Activated T-cell treated with anti-CD3 and anti-CD28 coated beads for 1 hour (primary cell): ENCODE data around the gene MRPS18B.
"Not testable (repeated sequence)": the region's sequence is repeated elsewhere in the genome, so short reads cannot be mapped to it uniquely, and the experiment has no call there.

Source experiments
- DNase-seq: peaks from one replicate; pipeline ENCODE4 v3.0.0-alpha.2; 2020; ENCODE audit warnings: low read depth

Gene MRPS18B

GRCh38 chr6:30643656-30644055 is 26.0 kb downstream of the MRPS18B start:
- DNase-seq, result no peak

DNA sequence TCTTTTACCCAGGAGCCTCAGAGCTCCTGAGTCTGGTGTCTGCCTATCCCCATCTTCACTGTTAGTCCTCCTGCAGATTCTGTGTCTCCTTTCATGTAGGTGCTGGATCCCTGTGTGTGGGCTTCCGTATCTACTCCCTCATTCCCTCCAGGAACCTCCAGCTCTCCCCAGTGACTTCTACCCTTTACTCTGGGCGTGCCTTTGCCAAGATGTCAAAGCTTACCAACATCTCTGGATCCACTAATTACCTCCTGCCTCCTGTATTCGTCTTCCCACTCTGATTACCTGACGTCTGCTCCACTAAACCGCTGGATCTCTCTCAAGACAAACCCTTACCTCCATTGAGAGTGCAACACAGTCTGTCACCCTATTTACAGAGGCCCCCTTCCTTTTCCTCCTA is 27.1 kb downstream of the MRPS18B start:
- DNase-seq, result no peak

GRCh38 chr6:30645989-30646388 is 28.3 kb downstream of the MRPS18B start:
- DNase-seq, result no peak

- DNase-seq, result peak; percentile 90
Measured at GRCh38 chr6:30646450-30647241, 29.0 kb downstream of the MRPS18B start, which contains the start of gene C6orf136. Gene C6orf136, plus strand, starts transcription at chr6:30647133. Its CDS starts 99 bp downstream, at chr6:30647232.

GRCh38 chr6:30647242-30648116 is 29.8 kb downstream of the MRPS18B start:
- peak; percentile 62 for DNase-seq

DNA sequence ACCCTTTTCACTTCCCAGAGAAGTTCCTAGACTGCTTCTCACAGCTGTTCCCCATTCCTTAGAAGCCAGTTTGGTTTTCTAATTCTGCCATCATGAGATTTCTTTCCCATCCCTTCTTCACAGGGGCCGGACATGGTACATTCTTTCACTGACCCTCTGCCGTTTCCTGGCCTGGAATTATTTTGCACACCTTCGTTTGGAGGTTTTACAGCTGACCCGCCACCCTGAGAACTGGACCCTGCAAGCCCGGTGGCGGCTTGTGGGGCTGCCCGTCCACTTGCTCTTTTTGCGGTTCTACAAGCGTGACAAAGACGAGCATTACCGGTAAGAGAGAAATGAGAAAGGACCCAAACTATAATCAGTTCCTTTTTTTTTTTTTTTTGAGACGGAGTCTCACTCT is 33.5 kb downstream of the MRPS18B start:
- no peak for DNase-seq

DNA sequence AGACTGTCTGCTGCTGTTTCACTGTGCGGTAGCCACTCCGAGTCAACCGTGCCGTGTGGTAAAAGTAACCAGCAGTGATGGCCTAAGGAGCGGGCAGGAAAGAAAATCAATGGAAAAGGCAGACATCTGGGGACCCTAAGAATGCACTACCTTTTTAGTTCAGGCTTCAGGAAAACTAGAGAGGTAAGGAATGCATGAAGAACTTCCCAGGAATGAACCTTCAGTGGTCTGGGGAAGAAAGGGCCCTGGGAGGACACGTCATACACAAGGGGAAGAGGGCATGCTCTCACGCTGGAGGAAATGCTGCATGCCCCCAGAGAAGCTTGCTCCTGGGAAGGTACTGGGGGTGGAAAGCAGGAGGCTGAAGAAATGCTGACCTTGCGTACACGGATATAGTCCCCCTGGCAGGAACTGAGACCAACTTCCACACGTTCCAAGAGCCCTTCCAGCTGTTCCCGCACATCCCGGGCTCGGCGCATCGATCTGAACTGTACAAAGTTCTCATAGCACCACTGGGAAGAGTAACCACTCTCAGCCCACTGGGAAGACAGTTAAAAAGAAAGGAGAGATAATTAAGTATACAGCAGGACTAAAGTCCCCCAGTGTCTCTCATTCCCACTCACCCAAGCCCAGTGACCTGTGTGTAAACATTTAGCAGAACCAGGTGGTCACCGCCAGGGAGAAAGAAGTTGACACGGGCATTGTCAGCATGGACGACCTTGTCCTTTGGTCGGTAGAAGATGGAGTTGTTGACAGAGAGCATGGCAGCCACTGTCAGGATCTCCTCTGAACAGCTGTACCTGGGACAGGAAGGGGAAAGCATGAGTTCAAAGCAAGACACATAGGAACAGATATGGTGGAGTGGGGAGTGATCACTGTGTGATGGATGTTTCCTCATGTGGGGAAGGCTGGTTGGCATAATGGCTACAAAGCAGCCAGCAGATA is 37.4 kb downstream of the MRPS18B start:
- no peak for DNase-seq

GRCh38 chr6:30655743-30656094 is 38.1 kb downstream of the MRPS18B start:
- DNase-seq, result no peak

GRCh38 chr6:30656513-30656912 is 38.9 kb downstream of the MRPS18B start:
- DNase-seq, result no peak

GRCh38 chr6:30657454-30657853 is 39.8 kb downstream of the MRPS18B start:
- DNase-seq, result no peak

- DNase-seq, result not testable (repeated sequence)
Measured at GRCh38 chr6:30657922-30658321, 40.3 kb downstream of the MRPS18B start.

GRCh38 chr6:30664994-30665767 is 47.5 kb downstream of the MRPS18B start:
- DNase-seq, result no peak

DNA sequence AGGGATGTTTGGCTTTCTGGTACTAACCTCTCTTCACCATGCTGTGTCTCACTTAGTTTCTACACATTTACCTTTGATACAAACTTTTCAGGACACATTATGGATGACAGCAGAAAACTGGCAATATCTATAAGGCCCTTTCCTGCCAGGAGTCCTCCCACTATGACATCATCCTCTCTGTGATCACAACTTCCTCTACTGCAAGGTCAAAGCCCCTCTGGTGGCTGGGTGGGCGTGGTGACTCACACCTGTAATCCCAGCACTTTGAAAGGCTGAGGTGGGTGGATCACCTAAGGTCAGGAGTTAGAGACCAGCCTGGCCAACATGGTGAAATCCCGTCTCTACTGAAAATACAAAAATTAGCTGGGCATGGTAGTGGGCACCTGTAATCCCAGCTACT is 48.7 kb downstream of the MRPS18B start:
- DNase-seq, result not testable (repeated sequence)

GRCh38 chr6:30670760-30671527 is 53.3 kb downstream of the MRPS18B start:
- DNase-seq, result no peak

GRCh38 chr6:30672445-30673253 is 55.0 kb downstream of the MRPS18B start, which contains the start of gene DHX16:
Gene DHX16, minus strand, starts transcription at chr6:30673006. Its CDS starts 165 bp downstream, at chr6:30672841.
- peak; percentile 82 for DNase-seq
